Glutamatergic neuron (in vitro differentiated cells): Measurements from ENCODE around the gene CWF19L1. TPM values are rescaled to one million over a fixed set of nuclear protein-coding genes. Genes with fewer than 3 reads are reported as not detected.
"Not testable (repeated sequence)": the region's sequence is repeated elsewhere in the genome, so short reads cannot be mapped to it uniquely, and the experiment has no call there.

Source experiments
- DNase-seq: peaks from one replicate; pipeline ENCODE4 v3.0.0; 2022
- H3K27ac Mint-ChIP-seq: one replicate; pipeline ENCODE4 v1.8.0; 2020; ENCODE audit warnings: mild to moderate bottlenecking, mixed read lengths, inconsistent platforms; ENCODE audit not compliant: unreplicated experiment
- H3K27me3 Mint-ChIP-seq: one replicate; pipeline ENCODE4 v1.8.0; 2020; ENCODE audit warnings: mild to moderate bottlenecking, moderate library complexity, mixed read lengths, inconsistent platforms; ENCODE audit not compliant: unreplicated experiment
- H3K36me3 Mint-ChIP-seq: one replicate; pipeline ENCODE4 v1.8.0; 2020; ENCODE audit warnings: mild to moderate bottlenecking, mixed read lengths, inconsistent platforms; ENCODE audit not compliant: unreplicated experiment
- H3K4me1 Mint-ChIP-seq: one replicate; pipeline ENCODE4 v1.8.0; 2020; ENCODE audit warnings: mild to moderate bottlenecking, low read depth, mixed read lengths, inconsistent platforms; ENCODE audit not compliant: unreplicated experiment
- H3K4me3 Mint-ChIP-seq: one replicate; pipeline ENCODE4 v1.8.0; 2020; ENCODE audit warnings: mild to moderate bottlenecking, mixed read lengths, inconsistent platforms; ENCODE audit not compliant: unreplicated experiment
- H3K9me3 Mint-ChIP-seq: one replicate; pipeline ENCODE4 v1.8.0; 2020; ENCODE audit warnings: mild to moderate bottlenecking, moderate library complexity, mixed read lengths, inconsistent platforms; ENCODE audit not compliant: unreplicated experiment
- CTCF ChIP-seq: fragments of 200-600 bp; sonication (generic); IDR thresholded peaks from one replicate; pipeline ENCODE4 v1.5.0; 2021; ENCODE audit not compliant: partially characterized antibody, unreplicated experiment
- total RNA-seq: library from RNA; stranded (reverse); fragmentation: NEBNext Ultra II Directional; extraction: Animal tissue kit (Norgen Biotek cat#: 25700); gene quantifications from one replicate; pipeline ENCODE4 v1.2.1, GENCODE V29; 2021; ENCODE audit not compliant: unreplicated experiment

CWF19L1 gene
- total RNA-seq, 1 donor from 2014 or later: 24.2 TPM

GRCh38 chr10:100291356-100291755 is 23.9 kb upstream of the CWF19L1 start:
- no peak for TF ChIP-seq CTCF
- Mint-ChIP-seq H3K9me3 (peaks cover 15% of the 10 kb centered on the region), H3K27me3 (peaks cover 8% of the 10 kb centered on the region), H3K36me3 (no peaks in the 10 kb centered on the region), H3K4me1 (peaks cover 3% of the 10 kb centered on the region), H3K27ac (no peak overlapping the region), H3K4me3 (no peak overlapping the region)
- no peak for DNase-seq

GRCh38 chr10:100289641-100290040 is 22.2 kb upstream of the CWF19L1 start:
- no peak overlapping the region for H3K27ac Mint-ChIP-seq
- H3K9me3 Mint-ChIP-seq: peaks cover 19% of the 10 kb centered on the region
- peaks cover 12% of the 10 kb centered on the region for H3K27me3 Mint-ChIP-seq
- DNase-seq: no peak
- no peak for TF ChIP-seq CTCF
- peaks cover 8% of the 10 kb centered on the region for H3K4me1 Mint-ChIP-seq
- H3K4me3 Mint-ChIP-seq: no peak overlapping the region
- no peaks in the 10 kb centered on the region for H3K36me3 Mint-ChIP-seq

GRCh38 chr10:100288196-100288595 is 20.8 kb upstream of the CWF19L1 start:
- no peak overlapping the region for H3K4me3 Mint-ChIP-seq
- peaks cover 8% of the 10 kb centered on the region for H3K4me1 Mint-ChIP-seq
- H3K27ac Mint-ChIP-seq: no peak overlapping the region
- no peak for TF ChIP-seq CTCF
- H3K27me3 Mint-ChIP-seq: peaks cover 12% of the 10 kb centered on the region
- peaks cover 16% of the 10 kb centered on the region for H3K9me3 Mint-ChIP-seq
- H3K36me3 Mint-ChIP-seq: no peaks in the 10 kb centered on the region
- no peak for DNase-seq

- Mint-ChIP-seq H3K27ac (no peak overlapping the region), H3K36me3 (no peaks in the 10 kb centered on the region), H3K4me1 (peaks cover 8% of the 10 kb centered on the region), H3K4me3 (peak overlapping the region; percentile 13), H3K9me3 (peaks cover 16% of the 10 kb centered on the region), H3K27me3 (peaks cover 12% of the 10 kb centered on the region)
- no peak for TF ChIP-seq CTCF
- DNase-seq: no peak
These were observed 20.3 kb upstream of the CWF19L1 start for GRCh38 chr10:100287756-100288155.

GRCh38 chr10:100286051-100287033 is 18.9 kb upstream of the CWF19L1 start, which contains the start of gene BLOC1S2:
TSS of gene BLOC1S2 (minus strand) at chr10:100286680. CDS start at chr10:100286659, 21 bp downstream.
- H3K4me1 Mint-ChIP-seq: peaks cover 8% of the 10 kb centered on the region
- no peaks in the 10 kb centered on the region for H3K36me3 Mint-ChIP-seq
- TF ChIP-seq CTCF: no peak
- DNase-seq: peak; percentile 90
- H3K4me3 Mint-ChIP-seq: peak within 1 kb of the TSS; percentile 100
- peaks cover 14% of the 10 kb centered on the region for H3K9me3 Mint-ChIP-seq
- peaks cover 12% of the 10 kb centered on the region for H3K27me3 Mint-ChIP-seq
- peak within 1 kb of the TSS; percentile 100 for H3K27ac Mint-ChIP-seq

GRCh38 chr10:100285326-100285725 is 17.9 kb upstream of the CWF19L1 start:
- Mint-ChIP-seq H3K27me3 (peaks cover 12% of the 10 kb centered on the region), H3K4me3 (peak overlapping the region; percentile 100), H3K9me3 (peaks cover 14% of the 10 kb centered on the region), H3K27ac (peak overlapping the region; percentile 100)
- H3K4me1 Mint-ChIP-seq, H3K36me3 Mint-ChIP-seq, DNase-seq: not testable (repeated sequence)
